NCI-H1417 treated with DMSO at 0.1 percent for 48 hours (cell line): Measurements from ENCODE around the gene ANO9.
"Not testable (repeated sequence)": the region's sequence is repeated elsewhere in the genome, so short reads cannot be mapped to it uniquely, and the experiment has no call there.

Source experiments
- DNase-seq: peaks from one replicate; lab custom pipeline; 2025; lab: John Stamatoyannopoulos, UW

ANO9 gene

DNA sequence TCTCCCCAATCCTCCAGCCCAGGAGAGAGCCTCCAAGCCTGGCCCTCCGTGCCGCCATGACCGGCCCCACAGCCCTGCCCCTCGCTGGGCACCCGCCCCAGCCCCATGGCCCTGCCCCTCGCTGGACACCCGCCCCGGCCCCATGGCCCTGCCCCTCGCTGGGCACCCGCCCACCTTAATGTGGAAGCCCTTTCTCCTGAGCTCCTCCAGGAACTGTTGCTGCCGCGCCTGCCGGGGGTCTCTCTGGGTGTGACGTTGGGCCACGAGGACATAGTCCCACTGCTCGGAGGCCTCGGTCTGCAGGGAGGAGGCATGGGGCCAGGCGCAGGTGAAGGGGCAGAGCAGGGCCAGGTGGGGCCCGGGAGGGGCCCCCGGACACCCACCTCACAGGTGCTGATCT is 8.2 kb downstream of the ANO9 start:
- no peak for DNase-seq

DNA sequence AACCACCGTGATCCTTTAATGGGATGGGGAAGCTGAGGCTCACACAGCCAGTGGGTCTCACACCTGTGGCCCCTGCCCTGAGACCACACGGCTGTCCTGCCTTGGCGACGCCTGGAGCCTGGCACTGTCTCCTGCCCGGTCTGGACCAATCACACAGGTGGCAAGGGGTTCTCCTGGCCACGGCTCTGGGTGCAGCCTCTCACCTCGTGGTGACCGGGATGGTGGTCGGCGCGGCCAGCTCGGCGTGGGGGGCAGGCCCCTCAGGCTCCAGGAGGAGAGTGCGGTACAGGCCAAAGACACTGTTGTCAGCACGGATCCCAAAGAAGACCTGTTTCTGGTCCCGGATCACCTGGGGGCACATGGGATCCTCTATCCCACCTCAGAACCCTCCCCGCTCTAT is 8.7 kb downstream of the ANO9 start:
- no peak for DNase-seq

DNA sequence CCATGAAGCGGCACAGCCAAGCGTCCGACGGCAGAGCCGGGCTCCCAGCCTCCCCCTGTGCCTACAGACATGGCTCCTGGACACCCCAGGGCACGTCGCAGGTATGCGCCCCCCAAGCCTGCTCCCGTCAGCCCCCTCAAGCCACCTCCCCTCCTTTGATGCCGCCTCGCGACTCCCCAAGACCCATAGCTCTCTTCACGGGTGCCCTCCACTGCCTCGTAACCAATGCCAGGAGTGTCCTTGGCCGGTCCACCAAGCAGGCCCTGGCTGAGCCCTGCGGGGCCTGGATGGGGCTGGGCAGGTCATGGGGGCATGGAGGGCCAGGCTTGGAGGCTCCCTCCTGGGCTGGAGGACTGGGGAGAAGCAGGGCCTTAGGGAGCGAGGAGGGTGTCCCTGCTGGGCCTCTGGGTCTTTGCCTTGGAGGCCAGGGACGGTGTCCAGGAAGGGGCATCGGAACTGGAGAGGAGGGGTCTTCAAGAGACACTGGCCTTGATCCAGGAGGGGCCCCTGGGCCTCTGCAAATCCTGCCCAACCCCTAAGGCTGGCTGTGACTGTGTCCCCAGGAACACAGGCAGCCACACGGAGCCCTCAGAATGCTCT is 9.2 kb downstream of the ANO9 start:
- no peak for DNase-seq

DNA sequence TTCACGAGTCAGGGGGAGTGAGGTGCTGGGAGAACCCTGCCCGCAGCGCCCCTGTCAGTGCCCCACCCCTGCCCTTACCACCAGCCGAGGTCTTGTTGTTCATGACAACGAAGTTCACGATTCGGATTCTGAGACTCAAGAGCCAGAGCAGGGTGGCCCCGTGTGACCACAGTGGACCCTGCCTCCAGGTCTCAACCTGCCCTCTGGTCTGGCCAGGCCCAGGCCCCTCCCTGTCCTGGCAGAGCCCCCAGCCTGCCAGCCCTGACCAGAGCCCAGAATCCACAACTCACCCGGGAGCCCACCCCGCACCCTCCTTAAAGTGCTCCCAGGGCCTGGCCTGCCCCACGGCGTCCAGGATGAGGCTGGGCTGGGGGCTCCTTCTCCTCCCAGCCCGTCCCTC is 9.9 kb downstream of the ANO9 start:
- no peak for DNase-seq

DNA sequence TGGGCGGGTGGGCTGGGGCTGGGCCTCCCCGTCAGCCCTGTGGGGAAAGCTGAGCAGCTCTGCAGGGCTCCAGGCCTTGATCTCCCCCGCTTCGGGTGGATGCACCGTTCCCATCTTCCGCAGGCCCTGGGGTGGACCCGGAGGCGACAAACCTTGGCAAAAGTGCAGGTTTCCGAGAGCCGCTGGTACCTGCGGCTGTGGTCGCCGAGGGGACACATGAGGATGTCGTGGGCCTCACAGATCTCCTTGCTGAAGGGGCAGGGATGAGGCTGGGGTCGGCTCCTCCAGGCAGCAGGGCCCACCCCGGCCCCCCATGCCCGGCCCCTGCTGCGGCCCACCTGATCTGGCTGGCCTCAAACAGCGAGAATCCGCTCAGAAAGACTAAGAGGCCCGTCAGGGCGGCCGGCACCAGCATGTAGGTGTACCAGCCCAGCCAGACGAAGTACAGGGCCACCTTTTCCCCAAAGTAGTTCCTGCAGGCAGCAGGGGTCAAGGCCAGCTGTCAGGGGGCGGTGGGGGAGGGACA is 11.8 kb downstream of the ANO9 start:
- no peak for DNase-seq

DNA sequence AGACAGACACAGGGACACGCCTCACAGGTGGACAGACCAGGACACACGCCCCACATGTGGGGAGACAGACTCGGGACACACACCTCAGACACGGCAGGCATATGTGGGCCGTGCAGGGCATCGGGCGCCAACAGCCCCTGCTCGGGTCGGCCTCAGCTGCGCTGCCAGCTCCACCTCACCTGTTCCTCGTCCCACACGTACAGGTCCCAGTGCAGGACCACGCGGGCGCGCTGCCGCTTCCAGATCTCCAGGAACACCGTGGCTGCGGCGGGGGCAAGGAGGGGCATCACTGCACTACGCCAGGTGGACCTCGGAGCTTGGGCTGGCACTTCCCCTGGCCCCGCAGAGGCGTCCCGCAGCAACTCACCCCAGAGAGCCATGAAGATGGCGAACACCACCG is 12.4 kb downstream of the ANO9 start:
- no peak for DNase-seq

DNA sequence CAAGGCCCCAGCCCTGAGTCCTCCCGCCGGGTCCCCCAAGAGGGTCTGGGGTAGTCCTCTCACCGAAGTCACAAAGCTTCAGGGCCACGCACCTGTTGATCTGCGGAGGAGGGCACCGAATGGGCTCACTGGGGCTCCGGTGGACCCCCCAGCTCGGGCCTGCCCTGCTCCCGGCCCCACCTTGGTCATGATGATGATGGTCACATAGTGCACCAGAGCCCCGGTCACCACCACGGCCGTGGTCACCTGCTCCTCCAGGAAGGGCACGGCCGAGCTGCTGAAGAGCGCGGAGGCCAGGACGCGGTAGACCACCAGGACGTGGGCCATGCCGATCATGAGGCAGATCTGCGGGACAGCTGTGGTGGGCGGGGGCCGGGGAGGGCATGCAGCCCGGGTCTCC is 13.5 kb downstream of the ANO9 start:
- DNase-seq, result no peak

DNA sequence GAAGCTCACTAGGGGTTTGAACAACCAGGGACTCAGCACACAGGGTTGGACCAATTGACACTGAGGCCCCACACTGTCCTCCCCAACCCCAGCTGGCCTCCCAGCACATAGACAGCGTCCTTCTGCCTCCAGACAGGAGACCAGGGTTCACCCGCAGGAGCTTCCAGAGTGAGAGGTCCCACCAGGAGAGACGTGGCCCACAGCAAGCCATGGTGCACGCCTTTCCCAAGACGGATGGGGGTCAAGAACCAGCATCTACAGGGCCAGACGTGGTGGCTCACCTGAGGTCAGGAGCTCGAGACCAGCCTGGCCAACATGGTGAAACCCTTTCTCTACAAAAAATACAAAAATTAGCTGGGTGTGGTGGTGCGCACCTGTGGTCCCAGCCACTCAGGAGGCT is 15.0 kb downstream of the ANO9 start:
- DNase-seq, result no peak

DNA sequence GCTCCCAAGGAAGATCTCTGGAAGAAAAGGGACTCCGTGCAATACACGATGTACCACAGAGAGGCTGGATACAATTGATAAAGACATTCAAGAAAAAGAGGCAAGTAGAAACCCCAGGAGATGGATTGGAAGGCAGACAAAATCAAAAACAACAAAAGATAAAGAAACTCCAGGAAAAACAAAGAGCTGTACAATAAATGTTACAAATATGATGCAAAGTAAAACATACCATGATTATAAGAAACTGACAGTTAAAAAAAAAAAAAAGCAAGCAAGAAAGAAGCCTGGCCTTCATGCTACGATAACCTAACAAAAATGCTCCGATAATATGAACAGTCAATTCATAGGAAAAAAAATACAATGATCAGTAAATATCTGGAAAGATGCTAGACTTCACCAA is 16.5 kb downstream of the ANO9 start:
- no peak for DNase-seq

DNA sequence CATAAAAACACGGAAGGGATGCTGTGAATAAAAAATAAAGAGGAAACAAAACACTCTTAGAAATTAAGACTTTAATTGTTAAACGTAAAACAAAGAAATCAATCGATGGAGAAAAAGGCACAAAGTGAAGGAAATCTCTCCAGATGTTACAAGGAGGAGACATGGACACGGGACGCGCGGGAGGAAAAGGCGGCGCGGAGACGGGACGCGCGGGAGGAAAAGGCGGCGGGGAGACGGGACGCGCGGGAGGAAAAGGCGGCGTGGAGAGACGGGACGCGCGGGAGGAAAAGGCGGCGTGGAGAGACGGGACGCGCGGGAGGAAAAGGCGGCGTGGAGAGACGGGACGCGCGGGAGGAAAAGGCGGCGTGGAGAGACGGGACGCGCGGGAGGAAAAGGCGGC is 17.0 kb downstream of the ANO9 start:
- not testable (repeated sequence) for DNase-seq

DNA sequence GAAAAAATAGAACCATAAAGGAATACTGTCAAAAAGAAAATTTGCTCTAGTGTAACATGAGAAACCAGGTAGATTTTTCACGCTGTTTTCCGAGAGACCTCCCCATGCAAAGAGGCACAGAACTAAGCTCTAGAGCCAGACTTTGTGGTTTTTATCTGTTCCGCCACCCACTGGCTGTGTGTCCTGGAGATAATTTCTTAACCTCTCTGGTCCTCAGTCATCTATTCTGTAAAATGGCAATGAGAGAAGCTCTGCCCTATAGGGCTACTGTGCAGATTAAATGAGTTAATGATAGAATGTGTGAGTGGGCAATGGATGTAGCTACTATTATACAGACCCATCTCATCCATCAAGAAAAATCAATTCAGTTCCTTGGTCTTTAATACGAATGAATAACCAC is 17.6 kb downstream of the ANO9 start:
- DNase-seq, result no peak

DNA sequence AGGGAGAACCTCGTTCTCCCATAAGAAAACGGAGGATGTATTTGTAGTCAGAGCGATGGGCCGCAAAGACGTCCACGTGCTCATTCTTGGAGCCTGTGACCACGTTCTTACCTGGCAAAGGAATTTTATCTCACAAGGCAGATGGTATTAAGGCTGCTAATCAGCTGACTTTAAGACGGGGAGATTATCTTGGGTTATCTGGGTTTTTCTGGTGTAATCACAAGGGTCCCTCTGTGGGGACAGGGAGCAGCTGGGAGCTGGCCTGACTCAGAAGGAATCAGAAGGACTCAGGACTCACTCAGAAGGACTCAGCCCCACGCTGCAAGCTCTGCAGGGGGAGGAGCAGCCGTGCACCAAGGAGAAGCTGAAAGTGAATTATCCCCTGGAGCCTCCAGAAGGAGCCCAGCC is 19.6 kb downstream of the ANO9 start:
- DNase-seq, result no peak

DNA sequence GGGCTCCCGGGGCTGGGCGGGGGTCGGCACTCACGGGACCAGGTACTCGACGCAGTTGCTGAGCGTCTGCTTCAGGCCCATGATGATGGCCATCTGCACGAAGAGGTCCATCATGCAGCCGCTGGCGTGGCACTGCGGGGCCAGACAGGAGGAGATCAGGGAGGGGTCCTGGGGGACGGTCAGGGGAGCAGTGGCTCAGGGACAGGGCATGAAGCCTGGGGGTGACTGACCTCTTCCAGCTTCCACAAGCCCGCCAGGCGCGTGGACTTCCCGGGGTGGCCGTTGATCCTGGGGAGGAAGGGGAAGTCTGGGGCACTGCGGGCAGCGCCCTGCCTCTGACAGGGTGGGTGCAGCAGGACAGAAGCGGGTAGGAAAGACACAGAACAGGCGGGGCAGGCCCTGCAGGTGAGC is 20.9 kb downstream of the ANO9 start:
- no peak for DNase-seq

DNA sequence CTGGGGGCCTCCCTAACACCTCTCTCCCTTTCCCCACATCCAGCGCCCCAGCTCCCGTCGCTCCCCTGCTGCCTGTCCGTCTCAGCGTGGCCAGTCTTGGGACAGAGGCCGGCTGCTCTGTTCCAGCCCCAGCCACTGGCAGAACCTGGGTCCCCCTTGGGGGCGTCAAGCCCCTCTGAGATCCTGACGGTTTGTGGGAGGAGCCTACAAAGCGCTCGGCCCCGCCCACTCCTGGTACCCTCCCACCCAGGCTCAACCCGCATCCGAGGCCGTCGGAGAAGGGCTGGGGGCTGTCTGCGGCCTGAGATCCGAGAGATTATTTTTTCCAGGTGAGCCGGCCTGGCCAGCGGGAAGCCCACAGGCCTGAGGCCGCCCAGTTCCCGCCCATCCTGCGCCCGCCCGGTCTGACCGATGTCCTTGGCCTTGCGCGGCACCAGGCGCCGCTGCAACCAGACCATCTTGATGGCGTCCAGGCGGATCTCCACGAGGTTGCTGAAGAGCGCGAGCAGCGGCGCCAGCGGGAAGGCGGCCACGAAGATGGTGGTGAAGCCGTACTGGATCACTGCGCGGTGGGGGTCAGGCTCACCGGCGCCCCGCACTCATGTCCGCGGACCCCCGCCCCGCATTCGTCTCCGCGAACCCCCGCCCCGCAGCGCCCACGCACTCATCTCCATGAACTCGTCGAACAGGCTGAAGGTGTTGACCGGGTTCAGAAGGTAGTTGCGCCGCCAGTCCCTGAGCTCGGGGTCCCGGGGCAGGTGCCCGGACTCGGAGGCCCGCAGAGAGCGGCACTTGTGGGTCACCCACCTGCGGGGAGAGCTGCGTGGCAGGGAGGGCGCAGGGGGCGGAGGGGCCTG is 21.5 kb downstream of the ANO9 start:
- no peak for DNase-seq

DNA sequence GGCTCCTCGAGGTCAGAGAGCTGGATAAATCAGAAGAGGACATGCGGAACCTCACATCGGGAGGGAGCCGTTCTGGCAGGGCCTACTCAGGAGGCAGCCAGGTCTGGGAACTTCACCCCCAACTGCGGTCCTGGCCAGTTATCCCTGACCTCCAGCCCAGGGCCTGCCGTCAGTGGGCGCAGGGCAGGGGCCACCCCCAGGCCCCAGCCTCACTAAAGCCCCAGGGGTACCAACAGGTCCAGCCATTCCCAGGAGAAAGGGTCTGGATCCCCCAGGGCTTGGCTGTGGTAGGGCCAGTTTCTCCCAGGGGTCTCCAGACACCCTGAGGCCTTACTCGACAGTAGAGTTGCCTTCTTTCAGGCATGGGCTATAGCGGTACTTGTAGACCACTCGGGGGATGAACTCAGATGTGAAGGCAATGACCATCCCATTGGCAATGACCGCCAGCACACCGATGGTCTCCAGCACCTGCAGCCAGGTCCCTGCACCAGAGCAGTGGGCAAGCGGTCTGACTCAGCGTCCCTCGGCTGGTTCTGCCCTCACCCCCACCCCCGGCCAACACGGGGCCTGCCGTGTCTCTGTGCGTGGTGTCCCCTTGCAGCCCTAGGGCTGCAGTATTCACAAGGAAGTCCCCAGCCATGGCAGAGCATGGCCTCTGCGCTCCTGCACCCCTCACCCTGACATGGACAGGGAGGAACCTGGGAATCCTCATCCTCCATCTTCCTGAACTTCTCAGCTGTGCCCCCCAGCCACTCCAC is 22.4 kb downstream of the ANO9 start:
- DNase-seq, result no peak

DNA sequence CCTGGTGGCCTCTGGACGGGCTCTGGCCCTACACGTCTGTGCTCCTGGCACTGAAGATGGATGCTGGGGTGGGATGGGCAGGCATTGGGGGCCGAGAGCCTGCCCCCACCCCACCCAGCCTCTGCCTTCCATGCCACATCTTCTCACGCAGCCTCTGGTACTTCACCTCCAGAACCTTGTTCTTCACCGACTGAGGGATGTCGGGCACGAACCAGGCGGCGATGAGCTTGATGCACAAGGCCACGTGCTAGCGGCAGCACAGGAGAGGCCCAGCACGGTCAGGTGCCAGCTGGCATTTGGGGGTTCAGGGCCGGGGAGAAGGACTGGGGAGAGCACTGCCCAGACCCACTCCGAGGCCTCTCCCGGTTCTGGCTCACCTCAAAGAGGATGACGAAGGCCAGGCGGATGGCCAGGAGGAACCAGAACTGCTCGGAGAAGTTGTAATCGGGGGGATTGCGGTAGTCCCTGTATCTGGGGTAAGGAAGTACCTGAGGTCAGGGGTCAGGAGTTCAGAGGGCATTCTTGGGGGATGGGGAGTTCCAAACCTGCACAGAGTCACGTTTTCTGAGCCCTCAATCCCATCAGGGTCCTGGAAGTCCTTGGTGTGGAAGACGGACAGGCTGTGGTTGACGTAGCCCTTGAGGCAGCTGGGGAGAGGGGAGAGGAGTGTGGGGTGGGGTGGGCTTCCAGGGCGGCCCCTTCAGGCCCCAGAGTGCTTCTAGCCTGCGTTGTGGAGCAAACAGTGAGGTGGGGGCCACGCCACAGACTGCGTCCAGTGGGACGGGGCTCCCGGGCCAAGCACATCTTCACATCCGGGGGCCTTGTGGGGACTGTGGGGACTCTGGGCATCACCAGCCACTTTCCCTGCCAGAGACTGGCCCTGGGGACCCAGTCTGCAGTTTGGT is 23.2 kb downstream of the ANO9 start:
- no peak for DNase-seq

DNA sequence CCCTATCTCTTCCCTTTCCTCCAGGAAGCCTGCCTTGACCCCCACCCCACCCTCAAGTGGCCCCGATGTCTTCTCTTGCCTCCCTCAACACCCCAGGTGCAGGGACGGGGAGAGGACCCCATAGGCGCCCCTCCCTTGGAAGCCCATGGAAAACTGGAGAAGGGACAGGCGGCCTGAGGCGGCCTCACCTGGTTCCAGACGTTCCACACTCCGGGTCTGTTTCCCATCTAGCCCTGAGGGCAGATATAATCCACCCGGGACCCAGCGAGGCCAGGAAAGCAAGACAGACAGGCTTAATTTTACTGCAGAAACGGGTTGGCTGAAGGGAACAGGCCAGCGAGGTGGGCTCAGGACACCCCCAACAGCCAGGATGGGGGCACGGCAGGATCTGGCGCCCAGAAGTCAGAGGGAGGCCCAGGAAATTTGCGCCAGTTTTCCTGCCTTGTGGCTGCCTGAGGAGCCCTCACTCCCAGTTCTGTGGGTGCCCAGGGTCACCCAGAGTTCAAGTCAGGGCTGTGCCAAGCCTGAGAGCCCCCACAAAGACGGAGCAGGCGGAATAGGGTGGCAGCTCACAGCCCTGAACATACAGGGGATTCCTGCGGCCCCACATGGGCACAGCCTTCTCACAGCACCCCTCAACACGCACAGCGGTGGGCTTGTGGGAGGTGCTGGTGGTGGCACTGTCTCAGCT is 24.0 kb downstream of the ANO9 start:
- no peak for DNase-seq

DNA sequence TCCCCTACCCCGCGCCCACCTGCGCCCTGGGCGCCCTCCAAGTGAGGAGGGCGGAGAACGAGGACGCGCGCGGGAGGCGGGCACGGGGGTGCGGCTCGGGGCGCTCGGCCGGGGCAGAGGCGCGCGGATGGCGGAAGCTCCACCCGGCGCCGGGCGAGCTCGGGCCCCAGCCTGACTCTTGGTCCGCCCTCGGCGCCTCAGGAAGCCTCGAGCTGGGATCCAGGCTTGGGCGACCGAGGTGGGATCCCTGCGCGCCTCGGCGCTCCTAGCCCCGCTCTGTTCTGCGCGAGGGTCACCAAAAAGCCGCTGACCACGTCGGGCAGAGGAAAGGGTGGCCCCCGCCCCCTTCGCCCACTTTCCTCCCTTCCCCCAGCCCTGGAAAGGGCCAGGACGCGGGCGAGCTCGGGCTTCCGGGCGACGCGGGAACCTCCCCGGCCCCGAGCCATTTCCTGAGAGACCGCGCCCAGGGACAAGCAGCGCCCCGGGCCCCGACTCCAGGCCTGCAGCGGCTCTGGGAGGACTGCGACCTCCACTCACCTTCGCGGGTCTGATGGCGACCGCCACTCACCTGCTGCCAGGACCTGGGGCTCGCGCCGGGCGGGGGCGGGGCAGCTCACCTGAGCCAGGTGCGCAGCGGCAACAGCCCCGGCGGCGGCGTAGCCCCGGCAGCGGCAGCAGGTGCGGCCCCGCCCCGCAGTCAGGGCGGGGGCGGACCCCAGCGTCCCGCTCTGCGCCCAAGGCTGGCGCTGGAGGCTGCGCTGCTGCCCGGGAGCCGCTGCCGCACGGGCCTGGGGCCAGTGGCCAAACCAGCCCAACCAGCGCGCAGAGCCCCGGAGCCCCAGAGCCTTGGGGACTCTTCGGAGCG is 24.8 kb downstream of the ANO9 start:
- no peak for DNase-seq

DNA sequence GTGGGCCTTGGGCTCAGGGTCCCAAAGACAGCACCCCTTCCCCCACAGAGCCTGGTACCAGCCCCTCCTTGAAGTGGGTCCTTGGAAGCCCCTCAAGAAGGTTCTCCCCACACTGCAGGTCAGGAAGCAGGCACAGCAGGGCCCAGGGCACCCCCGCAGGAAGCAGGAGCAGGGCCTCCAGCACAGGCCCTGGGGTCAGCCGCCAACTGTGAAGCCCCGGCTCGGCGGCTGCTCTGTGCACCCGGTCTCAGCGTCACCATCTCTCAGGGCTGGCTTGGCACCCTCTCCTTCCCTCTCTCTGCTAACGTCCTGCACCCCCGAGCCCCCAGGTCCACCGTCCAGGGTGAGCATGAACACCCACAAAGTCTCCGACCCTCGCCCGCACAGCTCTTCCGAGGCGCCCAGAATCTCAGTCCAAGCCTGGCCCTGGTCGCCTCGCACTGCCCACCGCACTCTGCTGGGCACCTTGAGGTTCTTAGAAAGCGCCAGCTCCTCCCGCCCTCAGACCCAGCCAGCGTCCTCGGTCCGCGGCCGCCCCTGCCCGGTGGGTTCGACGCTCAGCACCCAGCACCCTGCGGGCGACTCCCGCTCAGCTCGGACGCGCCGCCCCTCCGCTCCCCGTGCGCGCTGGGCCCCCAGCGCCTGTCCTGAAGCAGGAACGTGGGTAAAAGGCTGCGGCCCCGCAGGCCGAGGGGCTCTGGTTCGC is 25.6 kb downstream of the ANO9 start:
- no peak for DNase-seq

DNA sequence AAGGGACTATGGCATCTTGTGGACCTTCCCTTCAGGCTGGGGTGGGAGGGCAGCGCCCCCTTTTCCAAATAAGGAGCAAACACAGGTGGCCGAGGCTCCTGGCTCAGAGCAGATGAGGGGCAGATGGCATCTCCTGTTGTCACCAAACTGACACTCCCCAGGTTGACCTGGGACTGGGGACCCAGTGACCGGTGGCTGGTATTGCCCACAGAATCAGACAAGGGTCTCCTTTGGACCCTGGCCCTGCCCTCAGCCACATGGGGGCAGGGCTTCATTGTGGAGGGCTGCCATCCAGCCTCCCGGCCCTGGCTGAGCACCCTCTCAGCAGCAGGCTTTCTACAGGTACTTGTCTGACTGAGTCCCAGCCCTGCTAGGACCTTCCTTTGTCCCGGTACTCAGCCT is 26.2 kb downstream of the ANO9 start:
- DNase-seq, result no peak
